Coronary artery (tissue), 2 donors: ENCODE data around the gene LRP10.

ENCODE experiments used
- DNase-seq: peaks from one replicate; pipeline ENCODE4 v3.0.0-alpha.2; 2017; ENCODE audit warnings: low spot score
- H3K27ac ChIP-seq, 2 donors: fragments of 200-600 bp; sonication (generic); one replicate each; pipeline ENCODE4 v1.5.1; 2016 to 2019
- H3K4me3 ChIP-seq: fragments of 200-600 bp; sonication (generic); 2 replicates; pipeline ENCODE4 v1.5.1; 2016; ENCODE audit warnings: mild to moderate bottlenecking, moderate library complexity
- CTCF ChIP-seq: fragments of 200-600 bp; sonication (generic); IDR thresholded peaks from one replicate; pipeline ENCODE4 v1.5.1; 2019; ENCODE audit warnings: antibody characterized with exemption

The LRP10 gene

DNA sequence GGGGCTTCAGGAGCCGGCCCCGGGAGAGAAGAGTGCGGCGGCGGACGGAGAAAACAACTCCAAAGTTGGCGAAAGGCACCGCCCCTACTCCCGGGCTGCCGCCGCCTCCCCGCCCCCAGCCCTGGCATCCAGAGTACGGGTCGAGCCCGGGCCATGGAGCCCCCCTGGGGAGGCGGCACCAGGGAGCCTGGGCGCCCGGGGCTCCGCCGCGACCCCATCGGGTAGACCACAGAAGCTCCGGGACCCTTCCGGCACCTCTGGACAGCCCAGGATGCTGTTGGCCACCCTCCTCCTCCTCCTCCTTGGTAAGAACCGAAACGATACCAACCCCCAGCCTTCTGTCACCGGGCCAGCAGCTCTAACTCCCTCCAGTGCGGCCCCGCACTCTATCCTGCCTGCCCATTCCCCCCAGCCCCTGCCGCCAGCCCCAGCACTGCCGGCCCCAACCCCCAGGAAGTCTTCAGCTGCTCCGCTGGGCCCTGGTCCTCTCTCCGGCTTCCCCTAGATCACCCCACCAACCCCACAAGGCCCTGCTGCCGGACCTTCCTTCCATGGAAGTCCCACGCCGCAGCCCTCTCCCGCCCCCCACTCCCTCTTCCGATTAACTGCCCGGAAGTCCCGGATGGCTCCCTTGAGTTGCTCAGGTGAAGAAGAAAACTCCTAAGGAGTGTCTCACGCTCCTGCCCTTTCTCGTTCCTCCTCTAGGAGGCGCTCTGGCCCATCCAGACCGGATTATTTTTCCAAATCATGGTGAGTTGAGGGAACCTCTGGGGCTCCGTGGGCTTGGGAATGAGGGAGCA lies 693 bp downstream of the LRP10 start:
- Histone ChIP-seq H3K4me3 (peak overlapping the region; percentile 82), H3K27ac (peak overlapping the region; percentile 95 to 99)
- TF ChIP-seq CTCF = peak; percentile 89
- peak; percentile 92 for DNase-seq

GRCh38 chr14:22872833-22873520 lies 1.4 kb downstream of the LRP10 start:
- H3K4me3 ChIP-seq = peak overlapping the region; percentile 82
- H3K27ac ChIP-seq = peak overlapping the region; percentile 95 to 99
- TF ChIP-seq CTCF = no peak
- no peak for DNase-seq

GRCh38 chr14:22875003-22875747 lies 3.6 kb downstream of the LRP10 start:
- Histone ChIP-seq H3K27ac (no peak overlapping the region), H3K4me3 (no peak overlapping the region)
- no peak for DNase-seq
- TF ChIP-seq CTCF = no peak

- no peak for DNase-seq
- Histone ChIP-seq H3K27ac (no peak overlapping the region), H3K4me3 (no peak overlapping the region)
- TF ChIP-seq CTCF = no peak
Measured at GRCh38 chr14:22875748-22876319, 4.3 kb downstream of the LRP10 start.

DNA sequence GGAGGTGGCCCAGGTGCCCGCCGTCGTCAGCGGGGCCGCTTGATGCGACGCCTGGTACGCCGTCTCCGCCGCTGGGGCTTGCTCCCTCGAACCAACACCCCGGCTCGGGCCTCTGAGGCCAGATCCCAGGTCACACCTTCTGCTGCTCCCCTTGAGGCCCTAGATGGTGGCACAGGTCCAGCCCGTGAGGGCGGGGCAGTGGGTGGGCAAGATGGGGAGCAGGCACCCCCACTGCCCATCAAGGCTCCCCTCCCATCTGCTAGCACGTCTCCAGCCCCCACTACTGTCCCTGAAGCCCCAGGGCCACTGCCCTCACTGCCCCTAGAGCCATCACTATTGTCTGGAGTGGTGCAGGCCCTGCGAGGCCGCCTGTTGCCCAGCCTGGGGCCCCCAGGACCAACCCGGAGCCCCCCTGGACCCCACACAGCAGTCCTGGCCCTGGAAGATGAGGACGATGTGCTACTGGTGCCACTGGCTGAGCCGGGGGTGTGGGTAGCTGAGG lies 5.5 kb downstream of the LRP10 start:
- DNase-seq = no peak
- no peak for TF ChIP-seq CTCF
- no peak overlapping the region for H3K27ac ChIP-seq
- no peak overlapping the region for H3K4me3 ChIP-seq

DNA sequence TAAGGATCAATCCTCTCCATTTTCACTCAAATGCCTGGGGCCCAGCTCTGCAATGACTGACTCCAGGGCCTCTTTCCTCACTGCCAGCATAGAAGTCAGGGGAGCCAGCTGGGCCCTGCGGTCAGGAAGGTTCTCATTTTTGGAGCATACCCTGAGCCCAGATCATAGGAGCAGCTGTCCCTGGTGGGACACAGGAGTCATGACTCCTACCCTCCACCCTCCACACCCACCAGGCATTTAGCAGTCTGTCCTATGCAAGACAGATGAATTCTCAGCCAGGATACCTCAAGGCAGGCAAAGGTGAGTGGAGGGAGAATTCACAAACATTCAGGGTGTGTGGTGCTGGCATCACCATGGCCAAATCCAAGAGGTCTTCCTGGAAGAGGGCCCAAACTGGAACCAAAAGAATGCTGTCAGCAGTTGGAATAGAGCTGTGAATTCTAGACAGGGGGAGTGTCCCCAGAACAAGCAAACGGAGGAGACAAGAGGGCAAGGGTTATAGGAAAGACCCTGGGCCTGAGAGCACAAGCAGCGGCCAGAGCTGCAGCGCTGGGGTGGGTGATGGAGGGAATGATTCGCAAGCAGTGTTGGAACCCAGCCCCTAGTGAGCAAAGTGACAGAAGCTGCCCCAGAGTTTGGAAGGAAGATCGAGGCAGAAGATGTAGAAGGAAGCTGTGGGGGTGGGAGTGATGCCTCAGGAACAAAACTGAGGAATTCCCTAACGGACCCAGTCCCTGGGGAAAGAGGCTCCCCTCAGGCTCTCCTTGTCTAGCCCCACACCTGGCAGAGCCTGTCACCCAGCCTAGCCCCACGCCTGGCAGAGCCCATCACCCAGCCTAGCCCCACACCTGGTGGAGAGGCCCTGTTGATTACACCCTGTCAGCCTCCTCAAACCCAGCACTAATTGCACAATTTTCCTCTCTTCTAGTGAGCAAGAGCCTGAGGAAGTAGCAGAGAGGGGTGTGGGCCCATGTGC lies 7.0 kb downstream of the LRP10 start:
- H3K27ac ChIP-seq = no peak overlapping the region
- DNase-seq = no peak
- no peak for TF ChIP-seq CTCF
- no peak overlapping the region for H3K4me3 ChIP-seq
